ENCODE measurements around the gene STK39. TPM values are rescaled to one million over a fixed set of nuclear protein-coding genes. Genes with fewer than 3 reads are reported as not detected.
A peak's percentile ranks its signal among the peaks of the same experiment; 100 is the strongest.

STK39 gene
- total and polyA plus RNA-seq, 9 of the 15 experiments (the other 6 are each of a cell fraction or from before 2014, with no cell fraction given): 0.19 to 0.76 (median 0.51) TPM

GRCh38 chr2:167944825-167945659 is 302.4 kb downstream of the STK39 start (continued):
- TF ChIP-seq, protein P1, sequence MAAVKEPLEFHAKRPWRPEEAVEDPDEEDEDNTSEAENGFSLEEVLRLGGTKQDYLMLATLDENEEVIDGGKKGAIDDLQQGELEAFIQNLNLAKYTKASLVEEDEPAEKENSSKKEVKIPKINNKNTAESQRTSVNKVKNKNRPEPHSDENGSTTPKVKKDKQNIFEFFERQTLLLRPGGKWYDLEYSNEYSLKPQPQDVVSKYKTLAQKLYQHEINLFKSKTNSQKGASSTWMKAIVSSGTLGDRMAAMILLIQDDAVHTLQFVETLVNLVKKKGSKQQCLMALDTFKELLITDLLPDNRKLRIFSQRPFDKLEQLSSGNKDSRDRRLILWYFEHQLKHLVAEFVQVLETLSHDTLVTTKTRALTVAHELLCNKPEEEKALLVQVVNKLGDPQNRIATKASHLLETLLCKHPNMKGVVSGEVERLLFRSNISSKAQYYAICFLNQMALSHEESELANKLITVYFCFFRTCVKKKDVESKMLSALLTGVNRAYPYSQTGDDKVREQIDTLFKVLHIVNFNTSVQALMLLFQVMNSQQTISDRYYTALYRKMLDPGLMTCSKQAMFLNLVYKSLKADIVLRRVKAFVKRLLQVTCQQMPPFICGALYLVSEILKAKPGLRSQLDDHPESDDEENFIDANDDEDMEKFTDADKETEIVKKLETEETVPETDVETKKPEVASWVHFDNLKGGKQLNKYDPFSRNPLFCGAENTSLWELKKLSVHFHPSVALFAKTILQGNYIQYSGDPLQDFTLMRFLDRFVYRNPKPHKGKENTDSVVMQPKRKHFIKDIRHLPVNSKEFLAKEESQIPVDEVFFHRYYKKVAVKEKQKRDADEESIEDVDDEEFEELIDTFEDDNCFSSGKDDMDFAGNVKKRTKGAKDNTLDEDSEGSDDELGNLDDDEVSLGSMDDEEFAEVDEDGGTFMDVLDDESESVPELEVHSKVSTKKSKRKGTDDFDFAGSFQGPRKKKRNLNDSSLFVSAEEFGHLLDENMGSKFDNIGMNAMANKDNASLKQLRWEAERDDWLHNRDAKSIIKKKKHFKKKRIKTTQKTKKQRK (IDR thresholded peaks at IDR 0.05; ENCODE audit: borderline replicate concordance, low read depth, low read length): no peak
- TF ChIP-seq TARDBP (IDR thresholded peaks at IDR 0.05) (no peak), ZNF764 (CRISPR knock-in tag; IDR thresholded peaks at IDR 0.05; ENCODE audit: low read depth) (peak; percentile 36; the same call in 1 of the 2 replicates), SREBF2 (CRISPR knock-in tag; IDR thresholded peaks at IDR 0.05) (no peak), JUND (IDR thresholded peaks at IDR 0.05; ENCODE audit: borderline replicate concordance, low read depth, low read length) (peak; percentile 68), JUND (tag; IDR thresholded peaks at IDR 0.05; ENCODE audit: borderline replicate concordance, low read depth, low read length) (peak; percentile 45; the same call in 2 of the 3 replicates), ZNF354B (CRISPR knock-in tag; IDR thresholded peaks at IDR 0.05) (peak; percentile 63; the same call in 1 of the 2 replicates), GMEB1 (CRISPR knock-in tag; IDR thresholded peaks at IDR 0.05) (peak; percentile 59), ETS1 (conservative IDR thresholded peaks at IDR 0.05; ENCODE audit: control insufficient read depth, low read depth, low read length) (no peak), E2F5 (CRISPR knock-in tag; IDR thresholded peaks at IDR 0.05) (no peak), GATAD2B (IDR thresholded peaks at IDR 0.05; ENCODE audit: borderline replicate concordance) (0 out of 2 replicates have a peak, but pooled peaks have one; percentile 14), TRIM28 (IDR thresholded peaks at IDR 0.05) (no peak), ZFPM2 (CRISPR knock-in tag; IDR thresholded peaks at IDR 0.05) (no peak)

All from K562 (cell line).